ENCODE data around the gene INSYN2B. TPM values are rescaled to one million over a fixed set of nuclear protein-coding genes. Genes with fewer than 3 reads are reported as not detected.

Gene INSYN2B
- total RNA-seq, 4 donors from 2014 or later: not detected

DNA sequence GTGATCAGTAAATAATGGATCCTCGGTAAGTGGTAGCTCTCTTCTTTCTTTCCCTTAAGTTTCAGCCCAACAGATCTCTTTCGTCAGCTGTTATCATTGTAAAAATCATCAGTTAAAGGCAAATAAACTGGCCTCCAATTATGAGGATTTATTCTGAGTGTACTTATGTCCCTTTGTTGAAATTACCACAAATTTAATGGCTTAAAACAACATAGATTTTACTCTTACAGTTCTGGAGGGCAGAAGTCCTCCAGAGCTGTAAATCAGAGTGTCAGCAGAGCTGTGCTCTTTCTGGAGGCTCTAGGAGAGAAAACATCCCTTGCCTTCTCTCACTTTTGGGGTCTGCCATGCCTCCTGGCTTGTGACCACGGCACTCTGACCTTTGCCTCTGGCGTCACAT is 104.6 kb downstream of the INSYN2B start:
- no peaks in the 10 kb centered on the region for H3K4me1 ChIP-seq
- H3K4me3 ChIP-seq (replicated peaks in 1 of 3): no peak overlapping the region
- no peaks in the 10 kb centered on the region for H3K9me3 ChIP-seq
- TF ChIP-seq, protein P1, sequence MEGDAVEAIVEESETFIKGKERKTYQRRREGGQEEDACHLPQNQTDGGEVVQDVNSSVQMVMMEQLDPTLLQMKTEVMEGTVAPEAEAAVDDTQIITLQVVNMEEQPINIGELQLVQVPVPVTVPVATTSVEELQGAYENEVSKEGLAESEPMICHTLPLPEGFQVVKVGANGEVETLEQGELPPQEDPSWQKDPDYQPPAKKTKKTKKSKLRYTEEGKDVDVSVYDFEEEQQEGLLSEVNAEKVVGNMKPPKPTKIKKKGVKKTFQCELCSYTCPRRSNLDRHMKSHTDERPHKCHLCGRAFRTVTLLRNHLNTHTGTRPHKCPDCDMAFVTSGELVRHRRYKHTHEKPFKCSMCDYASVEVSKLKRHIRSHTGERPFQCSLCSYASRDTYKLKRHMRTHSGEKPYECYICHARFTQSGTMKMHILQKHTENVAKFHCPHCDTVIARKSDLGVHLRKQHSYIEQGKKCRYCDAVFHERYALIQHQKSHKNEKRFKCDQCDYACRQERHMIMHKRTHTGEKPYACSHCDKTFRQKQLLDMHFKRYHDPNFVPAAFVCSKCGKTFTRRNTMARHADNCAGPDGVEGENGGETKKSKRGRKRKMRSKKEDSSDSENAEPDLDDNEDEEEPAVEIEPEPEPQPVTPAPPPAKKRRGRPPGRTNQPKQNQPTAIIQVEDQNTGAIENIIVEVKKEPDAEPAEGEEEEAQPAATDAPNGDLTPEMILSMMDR (IDR thresholded peaks at IDR 0.05): no peak
- H3K36me3 ChIP-seq: no peaks in the 10 kb centered on the region
- intact Hi-C loops (cut with DNase I): no loop called here
- WGBS, 2 donors: 93 to 99% methylated on average over 4 of the region's 4 CpGs
- H3K27me3 ChIP-seq: no peaks in the 10 kb centered on the region
- H3K27ac ChIP-seq: no peak overlapping the region
- no peak for DNase-seq

DNA sequence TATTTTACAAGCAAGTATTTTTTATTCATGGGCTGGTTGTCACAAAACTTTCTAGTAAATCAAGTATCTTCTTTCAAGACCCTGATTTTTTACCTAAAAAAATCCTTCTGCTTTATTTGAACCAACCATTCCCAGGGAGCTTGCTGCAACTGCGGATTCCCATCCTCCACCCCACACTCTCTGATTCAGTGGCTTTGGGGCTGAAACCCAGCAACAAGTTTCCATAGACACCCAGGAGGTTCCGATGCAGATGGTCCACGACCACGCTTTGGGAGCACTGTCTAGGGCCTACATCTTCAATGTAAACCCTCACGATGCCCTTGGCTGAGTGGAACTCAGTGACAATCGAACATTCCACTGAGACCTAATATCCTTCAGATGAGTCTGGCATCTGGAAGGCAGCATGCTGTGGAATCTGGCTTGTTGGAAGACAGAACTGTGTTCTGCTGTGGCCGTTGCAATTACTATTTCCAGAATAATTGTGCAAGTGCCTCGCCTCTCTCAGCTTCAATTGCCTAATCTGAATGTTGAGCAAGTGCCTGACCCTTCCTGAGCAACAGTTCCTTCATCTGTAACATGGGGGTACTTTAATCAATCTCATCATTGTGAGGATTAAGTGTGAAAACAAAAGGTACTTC is 105.1 kb downstream of the INSYN2B start:
- Histone ChIP-seq H3K4me3 (replicated peaks in 1 of 3) (no peak overlapping the region), H3K27ac (no peak overlapping the region), H3K36me3 (no peaks in the 10 kb centered on the region), H3K9me3 (no peaks in the 10 kb centered on the region), H3K27me3 (no peaks in the 10 kb centered on the region), H3K4me1 (no peaks in the 10 kb centered on the region)
- TF ChIP-seq POLR2A (IDR thresholded peaks at IDR 0.05): no peak
- TF ChIP-seq, protein P1 (IDR thresholded peaks at IDR 0.05): no peak
- 89 to 92% methylated on average over 7 to 8 of the region's 8 CpGs for WGBS, 2 donors
- intact Hi-C loops (cut with DNase I): no loop called here
- DNase-seq: no peak

DNA sequence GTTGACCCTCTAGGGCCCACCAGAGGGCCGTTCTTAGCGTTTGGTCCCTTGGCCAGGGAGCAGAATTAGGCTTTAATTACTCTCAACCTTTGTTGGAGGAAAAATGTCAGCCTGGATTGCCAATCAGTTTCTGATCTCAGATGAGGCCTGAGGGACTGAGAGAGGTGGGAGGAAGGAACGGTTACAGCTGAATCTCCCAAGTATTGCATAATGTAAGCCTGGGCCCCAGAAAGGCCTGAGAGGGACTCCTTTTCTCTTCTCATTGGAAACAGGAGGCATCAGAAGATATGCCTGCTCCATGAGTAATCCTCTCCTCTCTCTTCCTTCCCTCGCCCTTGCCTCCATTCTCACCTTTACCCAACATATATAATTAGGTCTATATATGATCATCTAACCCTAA is 105.7 kb downstream of the INSYN2B start:
- no peak for DNase-seq
- Histone ChIP-seq H3K27me3 (no peaks in the 10 kb centered on the region), H3K9me3 (no peaks in the 10 kb centered on the region), H3K4me1 (no peaks in the 10 kb centered on the region), H3K27ac (no peak overlapping the region), H3K36me3 (no peaks in the 10 kb centered on the region), H3K4me3 (replicated peaks in 1 of 3) (no peak overlapping the region)
- WGBS, 2 donors: 74 to 84% methylated on average over 4 of the region's 4 CpGs
- TF ChIP-seq POLR2A (IDR thresholded peaks at IDR 0.05): no peak
- TF ChIP-seq, protein P1 (IDR thresholded peaks at IDR 0.05): no peak
- intact Hi-C loops (cut with DNase I): no loop called here

DNA sequence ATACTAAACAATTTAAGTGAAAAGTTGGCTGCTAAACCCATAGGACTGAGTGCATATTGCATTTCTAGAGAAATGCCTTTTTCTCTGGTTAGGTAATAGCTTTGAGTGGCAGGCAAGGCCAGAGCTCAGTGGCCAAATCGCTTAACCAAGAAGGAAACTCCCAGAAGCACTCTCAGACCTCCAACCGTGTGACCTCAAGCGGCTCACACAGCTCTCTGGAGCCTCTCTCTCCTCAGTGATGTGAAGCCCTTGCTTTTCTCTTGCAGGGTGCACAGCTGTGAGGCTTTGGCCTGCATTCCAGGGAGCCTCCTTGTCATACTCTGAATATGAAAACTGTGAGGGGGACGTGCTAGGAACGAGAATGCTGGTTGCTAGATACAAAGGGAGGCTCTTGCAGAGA is 106.7 kb downstream of the INSYN2B start:
- 36 to 58% methylated on average over 5 of the region's 5 CpGs for WGBS, 2 donors
- H3K4me3 ChIP-seq (replicated peaks in 1 of 3): no peak overlapping the region
- TF ChIP-seq, protein P1 (IDR thresholded peaks at IDR 0.05): no peak
- no peak for TF ChIP-seq POLR2A (IDR thresholded peaks at IDR 0.05)
- intact Hi-C loops (cut with DNase I): no loop called here
- H3K9me3 ChIP-seq: no peaks in the 10 kb centered on the region
- H3K27me3 ChIP-seq: no peaks in the 10 kb centered on the region
- H3K4me1 ChIP-seq: no peaks in the 10 kb centered on the region
- H3K27ac ChIP-seq: no peak overlapping the region
- H3K36me3 ChIP-seq: no peaks in the 10 kb centered on the region
- DNase-seq: peak; percentile 54 to 63

DNA sequence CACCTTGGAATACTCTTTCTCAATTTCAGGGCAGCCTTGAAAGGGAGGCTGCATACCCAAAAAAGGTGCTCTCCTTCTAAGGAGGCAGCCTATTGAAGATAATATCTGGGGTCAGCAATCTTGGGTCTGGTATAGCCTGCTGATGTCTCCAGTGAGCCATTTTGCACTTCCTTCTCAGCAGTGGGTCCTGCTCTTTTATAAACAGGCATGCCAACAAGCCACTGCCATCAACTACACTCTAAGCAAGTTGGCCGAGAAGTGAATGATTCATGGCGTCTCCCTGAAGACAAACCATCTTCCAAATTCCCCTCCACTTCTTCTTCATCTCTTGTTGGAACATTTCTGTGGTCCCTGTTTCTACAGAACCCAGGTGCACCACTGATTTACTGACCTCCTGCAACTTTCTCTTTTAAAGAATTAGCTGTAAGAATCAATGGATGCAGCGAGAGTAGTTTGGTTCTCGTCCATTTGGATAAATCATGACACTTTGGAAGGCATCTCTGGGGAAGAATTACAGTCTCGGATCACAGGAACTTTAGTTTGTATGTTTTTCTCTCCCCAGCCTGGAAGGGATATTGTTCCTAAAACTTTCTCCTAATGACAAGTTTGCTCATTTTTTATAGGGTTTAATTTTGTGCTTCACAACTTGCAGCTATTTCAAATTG is 108.3 kb downstream of the INSYN2B start:
- no peaks in the 10 kb centered on the region for H3K4me1 ChIP-seq
- intact Hi-C loops (cut with DNase I): no loop called here
- no peak overlapping the region for H3K4me3 ChIP-seq (replicated peaks in 1 of 3)
- 72 to 84% methylated on average over 5 of the region's 5 CpGs for whole genome bisulfite sequencing, 2 donors
- DNase-seq: no peak
- H3K36me3 ChIP-seq: no peaks in the 10 kb centered on the region
- no peaks in the 10 kb centered on the region for H3K27me3 ChIP-seq
- H3K27ac ChIP-seq: no peak overlapping the region
- TF ChIP-seq, protein P1 (IDR thresholded peaks at IDR 0.05): no peak
- TF ChIP-seq POLR2A (IDR thresholded peaks at IDR 0.05): no peak
- no peaks in the 10 kb centered on the region for H3K9me3 ChIP-seq

All from thyroid gland (tissue), 4 donors.